ENCODE measurements around the gene ATP2B1. TPM values are rescaled to one million over a fixed set of nuclear protein-coding genes. Genes with fewer than 3 reads are reported as not detected.

ATP2B1 gene
- total RNA-seq, 1 experiment from 2014 or later: 20.6 TPM

DNA sequence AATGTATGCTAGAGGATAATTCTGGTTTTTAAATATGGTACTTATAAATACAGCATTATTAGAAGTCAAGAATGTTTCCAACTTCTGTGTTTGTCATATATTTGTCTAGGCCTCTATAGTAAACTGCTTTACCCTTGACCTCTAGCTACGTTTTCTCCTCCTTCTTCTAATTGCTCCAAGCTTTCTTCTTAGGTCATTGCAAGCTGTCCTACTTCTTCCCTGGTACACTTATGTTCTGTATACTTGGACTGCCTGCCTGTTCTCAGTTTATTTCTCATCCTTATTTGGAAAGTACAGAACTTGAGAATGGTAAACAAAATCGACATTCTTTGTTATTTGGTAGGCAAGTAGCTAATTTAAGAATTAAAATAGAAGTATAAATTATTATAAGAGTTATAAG is 23.9 kb upstream of the ATP2B1 start:
- Histone ChIP-seq H2AK5ac (ENCODE audit: insufficient read length, low read length) (no peak overlapping the region), H4K5ac (ENCODE audit: insufficient read length, low read depth, low read length) (no peak overlapping the region), H2BK5ac (ENCODE audit: insufficient read length, low read length) (no peak overlapping the region), H3K14ac (ENCODE audit: insufficient read depth, low read length) (no peak overlapping the region), H3K56ac (ENCODE audit: insufficient read length, low read depth, low read length) (no peak overlapping the region), H4K8ac (replicated peaks; ENCODE audit: insufficient read length, low read depth, low read length) (no peak overlapping the region), H2BK12ac (ENCODE audit: insufficient read length, low read depth, low read length) (no peak overlapping the region), H3K9me3 (ENCODE audit: control insufficient read depth, low read depth, low read length) (no peaks in the 10 kb centered on the region), H4K91ac (ENCODE audit: insufficient read length, low read depth, low read length) (no peak overlapping the region), H2AFZ (ENCODE audit: low read length) (no peak overlapping the region), H3K18ac (ENCODE audit: insufficient read length, low read depth, low read length) (no peak overlapping the region), H3K4me1 (ENCODE audit: insufficient read depth, low read length) (no peaks in the 10 kb centered on the region), H3K79me2 (ENCODE audit: insufficient read depth, low read length) (no peaks in the 10 kb centered on the region), H3K9ac (ENCODE audit: extremely low read depth, insufficient read length, low read length) (no peak overlapping the region), H4K20me1 (ENCODE audit: control insufficient read depth, insufficient read depth, insufficient read length) (no peaks in the 10 kb centered on the region), H3T11ph (ENCODE audit: low read length) (no peak overlapping the region), H3K27me3 (ENCODE audit: insufficient read depth, low read length) (no peaks in the 10 kb centered on the region), H3K23ac (ENCODE audit: insufficient read length, low read depth, low read length) (no peak overlapping the region), H3K4me2 (ENCODE audit: insufficient read depth, insufficient read length, low read length) (no peak overlapping the region), H2BK20ac (ENCODE audit: low read depth, low read length, poor library complexity, severe bottlenecking) (no peak overlapping the region), H3K27ac (ENCODE audit: insufficient read length, low read depth, low read length) (no peak overlapping the region), H2BK120ac (ENCODE audit: low read depth, low read length, poor library complexity, severe bottlenecking) (no peak overlapping the region), H2BK15ac (ENCODE audit: low read depth, low read length) (no peak overlapping the region), H3K79me1 (ENCODE audit: insufficient read depth, low read depth, low read length, poor library complexity, severe bottlenecking) (no peaks in the 10 kb centered on the region), H3K4ac (ENCODE audit: low read depth, low read length) (no peak overlapping the region), H3K23me2 (ENCODE audit: insufficient read length, low read depth, low read length, poor library complexity, severe bottlenecking) (no peaks in the 10 kb centered on the region)
- Mint-ChIP-seq H3K4me1 (no peaks in the 10 kb centered on the region), H3K27me3 (ENCODE audit: low read depth) (no peaks in the 10 kb centered on the region), H3K4me3 (no peak overlapping the region), H3K27ac (no peak overlapping the region), H3K9me3 (no peaks in the 10 kb centered on the region), H3K36me3 (ENCODE audit: insufficient read depth in 1 of 3, low read depth in 3 of 3) (no peaks in the 10 kb centered on the region)
- no peak for DNase-seq
- TF ChIP-seq, protein P1, sequence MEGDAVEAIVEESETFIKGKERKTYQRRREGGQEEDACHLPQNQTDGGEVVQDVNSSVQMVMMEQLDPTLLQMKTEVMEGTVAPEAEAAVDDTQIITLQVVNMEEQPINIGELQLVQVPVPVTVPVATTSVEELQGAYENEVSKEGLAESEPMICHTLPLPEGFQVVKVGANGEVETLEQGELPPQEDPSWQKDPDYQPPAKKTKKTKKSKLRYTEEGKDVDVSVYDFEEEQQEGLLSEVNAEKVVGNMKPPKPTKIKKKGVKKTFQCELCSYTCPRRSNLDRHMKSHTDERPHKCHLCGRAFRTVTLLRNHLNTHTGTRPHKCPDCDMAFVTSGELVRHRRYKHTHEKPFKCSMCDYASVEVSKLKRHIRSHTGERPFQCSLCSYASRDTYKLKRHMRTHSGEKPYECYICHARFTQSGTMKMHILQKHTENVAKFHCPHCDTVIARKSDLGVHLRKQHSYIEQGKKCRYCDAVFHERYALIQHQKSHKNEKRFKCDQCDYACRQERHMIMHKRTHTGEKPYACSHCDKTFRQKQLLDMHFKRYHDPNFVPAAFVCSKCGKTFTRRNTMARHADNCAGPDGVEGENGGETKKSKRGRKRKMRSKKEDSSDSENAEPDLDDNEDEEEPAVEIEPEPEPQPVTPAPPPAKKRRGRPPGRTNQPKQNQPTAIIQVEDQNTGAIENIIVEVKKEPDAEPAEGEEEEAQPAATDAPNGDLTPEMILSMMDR (conservative IDR thresholded peaks at IDR 0.05): no peak
- no CpG with 5 or more reads among the region's 2 CpGs for WGBS (ENCODE audit: extremely low coverage, insufficient read length, low lambda C conversion rate)
